K562 (cell line): Measurements from ENCODE around the gene ALPP.

Experiments
- ELK1 ChIP-seq: sonication (generic); formaldehyde crosslinking; IDR thresholded peaks from 2 replicates; pipeline ENCODE4 v1.8.1; 2022; ENCODE audit warnings: missing genetic modification reagents
- HOMEZ ChIP-seq: fragments of 250-450 bp; sonication (Bioruptor Pico); IDR thresholded peaks from 2 replicates; pipeline ENCODE4 v1.4.0; 2020; ENCODE audit warnings: mild to moderate bottlenecking, moderate library complexity
- MEF2A ChIP-seq: IDR thresholded peaks from 2 replicates; pipeline ENCODE4 v1.6.1; 2011; ENCODE audit warnings: low read depth, mild to moderate bottlenecking, low read length, moderate library complexity; ENCODE audit not compliant: control insufficient read depth
- POLR2A ChIP-seq: fragments of 450-650 bp; conservative IDR thresholded peaks from 2 replicates; pipeline ENCODE4 v1.6.1; 2016
- PREB ChIP-seq: sonication (generic); formaldehyde crosslinking; IDR thresholded peaks from 2 replicates; pipeline ENCODE4 v1.8.1; 2023; ENCODE audit warnings: mild to moderate bottlenecking, missing genetic modification reagents
- RCOR1 ChIP-seq, 2 experiments: IDR thresholded peaks; 2 replicates each; pipeline ENCODE4 v1.6.1; 2012; ENCODE audit warnings: low read depth in 2 of 2, low read length in 2 of 2, borderline replicate concordance in 1 of 2, improper control_type of control experiment in 1 of 2
- USF2 ChIP-seq: sonication (generic); formaldehyde crosslinking; IDR thresholded peaks from 2 replicates; pipeline ENCODE4 v1.5.0; 2020; ENCODE audit warnings: missing genetic modification reagents
- ZSCAN29 ChIP-seq: fragments of 450-650 bp; IDR thresholded peaks from 2 replicates; pipeline ENCODE4 v1.6.1; 2017
- TF ChIP-seq, protein P1 (sequence below): fragments of 250-450 bp; sonication (Bioruptor Pico); IDR thresholded peaks from 2 replicates; pipeline ENCODE4 v1.5.1; 2021; ENCODE audit warnings: mild to moderate bottlenecking
- TF ChIP-seq, protein P2 (sequence below), 2 experiments: fragments of 450-650 bp; formaldehyde crosslinking in 1 of 2; IDR thresholded peaks; 2 replicates each; pipeline versions ENCODE4 v1.4.0 to v1.6.1; 2014 to 2020; ENCODE audit warnings: mild to moderate bottlenecking in 2 of 2, borderline replicate concordance in 1 of 2, low read depth in 1 of 2
- TF ChIP-seq, protein P3 (sequence below), 3 experiments: IDR thresholded peaks in 2 of 3; conservative IDR thresholded peaks in 1 of 3; 2 replicates each; pipeline ENCODE4 v1.5.1; 2011 to 2012; ENCODE audit warnings: low read length in 3 of 3, mild to moderate bottlenecking in 3 of 3, control low read depth in 2 of 3, improper control_type of control experiment in 1 of 3, inconsistent platforms in 1 of 3, low read depth in 1 of 3, mixed read lengths in 1 of 3, moderate library complexity in 1 of 3; ENCODE audit not compliant: insufficient read depth in 2 of 3

GRCh38 chr2:232372231-232373208, 6.0 kb upstream of the ALPP start:
- TF ChIP-seq, protein P1, sequence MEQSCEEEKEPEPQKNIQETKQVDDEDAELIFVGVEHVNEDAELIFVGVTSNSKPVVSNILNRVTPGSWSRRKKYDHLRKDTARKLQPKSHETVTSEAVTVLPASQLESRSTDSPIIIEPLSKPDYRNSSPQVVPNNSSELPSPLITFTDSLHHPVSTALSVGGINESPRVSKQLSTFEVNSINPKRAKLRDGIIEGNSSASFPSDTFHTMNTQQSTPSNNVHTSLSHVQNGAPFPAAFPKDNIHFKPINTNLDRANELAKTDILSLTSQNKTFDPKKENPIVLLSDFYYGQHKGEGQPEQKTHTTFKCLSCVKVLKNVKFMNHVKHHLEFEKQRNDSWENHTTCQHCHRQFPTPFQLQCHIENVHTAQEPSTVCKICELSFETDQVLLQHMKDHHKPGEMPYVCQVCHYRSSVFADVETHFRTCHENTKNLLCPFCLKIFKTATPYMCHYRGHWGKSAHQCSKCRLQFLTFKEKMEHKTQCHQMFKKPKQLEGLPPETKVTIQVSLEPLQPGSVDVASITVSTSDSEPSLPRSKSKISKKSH = no peak
- TF ChIP-seq USF2 (CRISPR knock-in tag) = no peak
- TF ChIP-seq, protein P2, sequence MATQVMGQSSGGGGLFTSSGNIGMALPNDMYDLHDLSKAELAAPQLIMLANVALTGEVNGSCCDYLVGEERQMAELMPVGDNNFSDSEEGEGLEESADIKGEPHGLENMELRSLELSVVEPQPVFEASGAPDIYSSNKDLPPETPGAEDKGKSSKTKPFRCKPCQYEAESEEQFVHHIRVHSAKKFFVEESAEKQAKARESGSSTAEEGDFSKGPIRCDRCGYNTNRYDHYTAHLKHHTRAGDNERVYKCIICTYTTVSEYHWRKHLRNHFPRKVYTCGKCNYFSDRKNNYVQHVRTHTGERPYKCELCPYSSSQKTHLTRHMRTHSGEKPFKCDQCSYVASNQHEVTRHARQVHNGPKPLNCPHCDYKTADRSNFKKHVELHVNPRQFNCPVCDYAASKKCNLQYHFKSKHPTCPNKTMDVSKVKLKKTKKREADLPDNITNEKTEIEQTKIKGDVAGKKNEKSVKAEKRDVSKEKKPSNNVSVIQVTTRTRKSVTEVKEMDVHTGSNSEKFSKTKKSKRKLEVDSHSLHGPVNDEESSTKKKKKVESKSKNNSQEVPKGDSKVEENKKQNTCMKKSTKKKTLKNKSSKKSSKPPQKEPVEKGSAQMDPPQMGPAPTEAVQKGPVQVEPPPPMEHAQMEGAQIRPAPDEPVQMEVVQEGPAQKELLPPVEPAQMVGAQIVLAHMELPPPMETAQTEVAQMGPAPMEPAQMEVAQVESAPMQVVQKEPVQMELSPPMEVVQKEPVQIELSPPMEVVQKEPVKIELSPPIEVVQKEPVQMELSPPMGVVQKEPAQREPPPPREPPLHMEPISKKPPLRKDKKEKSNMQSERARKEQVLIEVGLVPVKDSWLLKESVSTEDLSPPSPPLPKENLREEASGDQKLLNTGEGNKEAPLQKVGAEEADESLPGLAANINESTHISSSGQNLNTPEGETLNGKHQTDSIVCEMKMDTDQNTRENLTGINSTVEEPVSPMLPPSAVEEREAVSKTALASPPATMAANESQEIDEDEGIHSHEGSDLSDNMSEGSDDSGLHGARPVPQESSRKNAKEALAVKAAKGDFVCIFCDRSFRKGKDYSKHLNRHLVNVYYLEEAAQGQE (IDR thresholded peaks at IDR 0.05; ENCODE audit: borderline replicate concordance) = no peak
- TF ChIP-seq, protein P2 (CRISPR knock-in tag; IDR thresholded peaks at IDR 0.05; ENCODE audit: low read depth) = no peak
- TF ChIP-seq PREB (CRISPR knock-in tag) = no peak
- TF ChIP-seq HOMEZ (CRISPR knock-in tag) = no peak
- no peak for TF ChIP-seq RCOR1 (IDR thresholded peaks at IDR 0.05; ENCODE audit: borderline replicate concordance in 1 of 2, low read depth in 2 of 2, low read length in 2 of 2)
- TF ChIP-seq, protein P3, sequence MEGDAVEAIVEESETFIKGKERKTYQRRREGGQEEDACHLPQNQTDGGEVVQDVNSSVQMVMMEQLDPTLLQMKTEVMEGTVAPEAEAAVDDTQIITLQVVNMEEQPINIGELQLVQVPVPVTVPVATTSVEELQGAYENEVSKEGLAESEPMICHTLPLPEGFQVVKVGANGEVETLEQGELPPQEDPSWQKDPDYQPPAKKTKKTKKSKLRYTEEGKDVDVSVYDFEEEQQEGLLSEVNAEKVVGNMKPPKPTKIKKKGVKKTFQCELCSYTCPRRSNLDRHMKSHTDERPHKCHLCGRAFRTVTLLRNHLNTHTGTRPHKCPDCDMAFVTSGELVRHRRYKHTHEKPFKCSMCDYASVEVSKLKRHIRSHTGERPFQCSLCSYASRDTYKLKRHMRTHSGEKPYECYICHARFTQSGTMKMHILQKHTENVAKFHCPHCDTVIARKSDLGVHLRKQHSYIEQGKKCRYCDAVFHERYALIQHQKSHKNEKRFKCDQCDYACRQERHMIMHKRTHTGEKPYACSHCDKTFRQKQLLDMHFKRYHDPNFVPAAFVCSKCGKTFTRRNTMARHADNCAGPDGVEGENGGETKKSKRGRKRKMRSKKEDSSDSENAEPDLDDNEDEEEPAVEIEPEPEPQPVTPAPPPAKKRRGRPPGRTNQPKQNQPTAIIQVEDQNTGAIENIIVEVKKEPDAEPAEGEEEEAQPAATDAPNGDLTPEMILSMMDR (IDR thresholded peaks at IDR 0.05 in 2 of 3, conservative IDR thresholded peaks at IDR 0.05 in 1 of 3; ENCODE audit: insufficient read depth in 2 of 3, low read depth in 1 of 3, low read length in 3 of 3) = no peak
- TF ChIP-seq ZSCAN29 = no peak
- no peak for TF ChIP-seq MEF2A
- no peak for TF ChIP-seq ELK1 (CRISPR knock-in tag)
- no peak for TF ChIP-seq POLR2A
